ENCODE measurements around the gene KPNA6.

DNA sequence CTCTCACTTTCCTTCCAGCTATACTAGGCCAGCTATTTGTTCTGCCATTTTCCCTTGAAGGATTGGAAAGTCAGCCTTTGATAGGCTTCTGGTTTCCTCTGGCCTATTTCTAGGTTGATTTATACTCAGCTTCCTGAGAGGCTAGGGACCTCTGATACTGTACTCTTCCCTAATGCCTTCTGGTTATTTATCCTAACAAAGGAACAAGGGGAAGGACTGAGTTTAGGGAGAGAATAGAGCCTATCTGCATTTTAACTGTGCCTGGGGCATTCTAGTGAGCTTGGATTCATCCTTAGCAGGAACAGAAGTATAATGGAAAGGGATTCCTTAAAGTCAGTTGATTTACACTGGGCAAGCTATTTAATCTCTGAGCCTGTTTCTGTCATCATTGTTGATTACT lies 46.9 kb upstream of the KPNA6 start:
- TF ChIP-seq CTCF (IDR thresholded peaks at IDR 0.05) (no peak), POLR2A (IDR thresholded peaks at IDR 0.05) (no peak)
